SU-DHL-6 (cell line): ENCODE results near the gene CLMP.

Experiments
- H2AFZ ChIP-seq: fragments of 200-600 bp; sonication (generic); 2 replicates; pipeline ENCODE4 v1.6.1; 2014; ENCODE audit warnings: low read depth, mild to moderate bottlenecking, moderate library complexity, mixed read lengths, antibody characterized with exemption, low read length; ENCODE audit not compliant: severe bottlenecking
- H3F3A ChIP-seq: fragments of 200-600 bp; shearing (Covaris generic); 2 replicates; pipeline ENCODE4 v1.6.0; 2016; ENCODE audit warnings: antibody characterized with exemption, mild to moderate bottlenecking; ENCODE audit not compliant: insufficient read depth
- H3K27ac ChIP-seq: fragments of 200-600 bp; sonication (generic); 2 replicates; pipeline ENCODE4 v1.5.1; 2016; ENCODE audit warnings: low read depth, mild to moderate bottlenecking, low read length, moderate library complexity, mixed read lengths
- H3K27me3 ChIP-seq: fragments of 200-600 bp; sonication (generic), shearing (Covaris generic); 2 replicates; pipeline ENCODE4 v1.6.0; 2014; ENCODE audit warnings: mild to moderate bottlenecking, low read length
- H3K36me3 ChIP-seq: fragments of 200-600 bp; sonication (generic); 2 replicates; pipeline ENCODE4 v1.6.1; 2014; ENCODE audit warnings: mild to moderate bottlenecking, low read length, mixed read lengths
- H3K4me2 ChIP-seq: fragments of 300-600, 200-600 bp; shearing (Covaris generic), sonication (generic); 2 replicates; pipeline ENCODE4 v1.6.0; 2014; ENCODE audit warnings: low read length, low read depth, mild to moderate bottlenecking; ENCODE audit not compliant: poor library complexity, severe bottlenecking
- H3K4me3 ChIP-seq: fragments of 200-600 bp; sonication (generic); 2 replicates; pipeline ENCODE4 v1.5.1; 2014; ENCODE audit warnings: antibody characterized with exemption, low read length, mild to moderate bottlenecking, mixed read lengths; ENCODE audit not compliant: insufficient read depth, poor library complexity, severe bottlenecking
- H3K79me2 ChIP-seq: fragments of 200-600 bp; sonication (generic); 2 replicates; pipeline ENCODE4 v1.6.1; 2014; ENCODE audit warnings: mild to moderate bottlenecking, low read length, moderate library complexity; ENCODE audit not compliant: insufficient read depth
- H3K9ac ChIP-seq: fragments of 200-600 bp; sonication (generic); 2 replicates; pipeline ENCODE4 v1.7.0; 2014; ENCODE audit warnings: mild to moderate bottlenecking, low read length
- H3K9me2 ChIP-seq: fragments of 200-600 bp; sonication (generic); replicated peaks from 2 replicates; pipeline ENCODE4 v1.6.1; 2014; ENCODE audit warnings: low read length; ENCODE audit not compliant: insufficient read depth
- H3K9me3 ChIP-seq: fragments of 200-600 bp; sonication (generic); 2 replicates; pipeline ENCODE4 v1.6.1; 2014; ENCODE audit warnings: low read length, mixed read lengths; ENCODE audit not compliant: insufficient read depth
- H4K20me1 ChIP-seq: fragments of 200-600 bp; sonication (generic); 2 replicates; pipeline ENCODE4 v1.6.1; 2014; ENCODE audit warnings: low read depth, mild to moderate bottlenecking, antibody characterized with exemption, low read length, moderate library complexity, mixed read lengths
- CTCF ChIP-seq: fragments of 200-600 bp; sonication (generic); IDR thresholded peaks from one replicate; pipeline ENCODE4 v1.5.1; 2017; ENCODE audit warnings: antibody characterized with exemption, mild to moderate bottlenecking, low read length, moderate library complexity; ENCODE audit not compliant: insufficient read depth, poor library complexity, severe bottlenecking
- EZH2phosphoT487 ChIP-seq: fragments of 200-600 bp; sonication (generic), shearing (Covaris generic); conservative IDR thresholded peaks from 2 replicates; pipeline ENCODE4 v1.6.1; 2018; ENCODE audit warnings: mild to moderate bottlenecking, antibody characterized with exemption, low read length, moderate library complexity, mixed read lengths

CLMP gene

GRCh38 chr11:123181767-123182500 lies 13.1 kb downstream of the CLMP start:
- Histone ChIP-seq H3F3A (no peaks in the 10 kb centered on the region), H3K4me3 (no peak overlapping the region), H2AFZ (no peak overlapping the region), H3K27ac (no peak overlapping the region), H3K79me2 (no peaks in the 10 kb centered on the region), H3K9me3 (no peaks in the 10 kb centered on the region), H3K9ac (no peak overlapping the region), H3K27me3 (no peaks in the 10 kb centered on the region), H3K4me2 (no peak overlapping the region), H3K36me3 (no peaks in the 10 kb centered on the region), H4K20me1 (no peaks in the 10 kb centered on the region), H3K9me2 (no peaks in the 10 kb centered on the region)
- TF ChIP-seq EZH2phosphoT487 = no peak
- TF ChIP-seq CTCF = no peak

GRCh38 chr11:123181075-123181474 lies 14.0 kb downstream of the CLMP start:
- Histone ChIP-seq H3K9ac (no peak overlapping the region), H3K27ac (no peak overlapping the region), H3K9me3 (no peaks in the 10 kb centered on the region), H3K4me2 (no peak overlapping the region), H3K27me3 (no peaks in the 10 kb centered on the region), H3K9me2 (no peaks in the 10 kb centered on the region), H3F3A (no peaks in the 10 kb centered on the region), H3K79me2 (no peaks in the 10 kb centered on the region), H4K20me1 (no peaks in the 10 kb centered on the region), H3K4me3 (no peak overlapping the region), H2AFZ (no peak overlapping the region), H3K36me3 (no peaks in the 10 kb centered on the region)
- no peak for TF ChIP-seq CTCF
- TF ChIP-seq EZH2phosphoT487 = no peak

GRCh38 chr11:123180574-123180973 lies 14.5 kb downstream of the CLMP start:
- H3K9ac ChIP-seq = no peak overlapping the region
- no peak overlapping the region for H2AFZ ChIP-seq
- no peaks in the 10 kb centered on the region for H3K9me2 ChIP-seq
- H3K4me2 ChIP-seq = no peak overlapping the region
- H4K20me1 ChIP-seq = no peaks in the 10 kb centered on the region
- H3K4me3 ChIP-seq = no peak overlapping the region
- H3K36me3 ChIP-seq = no peaks in the 10 kb centered on the region
- TF ChIP-seq EZH2phosphoT487 (no peak), CTCF (no peak)
- H3K9me3 ChIP-seq = no peaks in the 10 kb centered on the region
- no peaks in the 10 kb centered on the region for H3K27me3 ChIP-seq
- no peak overlapping the region for H3K27ac ChIP-seq
- no peaks in the 10 kb centered on the region for H3F3A ChIP-seq
- no peaks in the 10 kb centered on the region for H3K79me2 ChIP-seq
